ENCODE measurements around the gene TRHDE.

The TRHDE gene

DNA sequence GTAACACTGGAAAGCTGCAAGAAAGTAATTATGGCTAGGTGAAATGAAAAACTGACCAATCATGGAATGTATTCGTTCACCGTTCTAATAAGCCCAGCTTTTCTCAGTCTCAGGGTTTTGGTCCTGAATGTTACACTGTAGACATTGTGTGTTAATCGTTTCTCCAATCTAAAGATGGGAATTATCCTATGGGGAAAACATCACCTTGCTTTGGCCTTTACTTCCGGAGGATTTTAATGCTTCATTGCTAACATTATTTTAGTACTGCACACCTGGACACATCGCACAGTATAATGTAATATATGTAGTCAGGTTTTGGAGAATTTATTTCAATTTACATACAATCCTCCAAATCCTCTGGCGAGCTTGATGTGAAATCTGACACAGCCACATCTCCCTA, 1.2 kb upstream of the TRHDE start:
- TF ChIP-seq, protein P1, sequence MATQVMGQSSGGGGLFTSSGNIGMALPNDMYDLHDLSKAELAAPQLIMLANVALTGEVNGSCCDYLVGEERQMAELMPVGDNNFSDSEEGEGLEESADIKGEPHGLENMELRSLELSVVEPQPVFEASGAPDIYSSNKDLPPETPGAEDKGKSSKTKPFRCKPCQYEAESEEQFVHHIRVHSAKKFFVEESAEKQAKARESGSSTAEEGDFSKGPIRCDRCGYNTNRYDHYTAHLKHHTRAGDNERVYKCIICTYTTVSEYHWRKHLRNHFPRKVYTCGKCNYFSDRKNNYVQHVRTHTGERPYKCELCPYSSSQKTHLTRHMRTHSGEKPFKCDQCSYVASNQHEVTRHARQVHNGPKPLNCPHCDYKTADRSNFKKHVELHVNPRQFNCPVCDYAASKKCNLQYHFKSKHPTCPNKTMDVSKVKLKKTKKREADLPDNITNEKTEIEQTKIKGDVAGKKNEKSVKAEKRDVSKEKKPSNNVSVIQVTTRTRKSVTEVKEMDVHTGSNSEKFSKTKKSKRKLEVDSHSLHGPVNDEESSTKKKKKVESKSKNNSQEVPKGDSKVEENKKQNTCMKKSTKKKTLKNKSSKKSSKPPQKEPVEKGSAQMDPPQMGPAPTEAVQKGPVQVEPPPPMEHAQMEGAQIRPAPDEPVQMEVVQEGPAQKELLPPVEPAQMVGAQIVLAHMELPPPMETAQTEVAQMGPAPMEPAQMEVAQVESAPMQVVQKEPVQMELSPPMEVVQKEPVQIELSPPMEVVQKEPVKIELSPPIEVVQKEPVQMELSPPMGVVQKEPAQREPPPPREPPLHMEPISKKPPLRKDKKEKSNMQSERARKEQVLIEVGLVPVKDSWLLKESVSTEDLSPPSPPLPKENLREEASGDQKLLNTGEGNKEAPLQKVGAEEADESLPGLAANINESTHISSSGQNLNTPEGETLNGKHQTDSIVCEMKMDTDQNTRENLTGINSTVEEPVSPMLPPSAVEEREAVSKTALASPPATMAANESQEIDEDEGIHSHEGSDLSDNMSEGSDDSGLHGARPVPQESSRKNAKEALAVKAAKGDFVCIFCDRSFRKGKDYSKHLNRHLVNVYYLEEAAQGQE (IDR thresholded peaks at IDR 0.05; ENCODE audit: insufficient replicate concordance, low read depth), result no peak
- no peak for TF ChIP-seq GABPA (IDR thresholded peaks at IDR 0.05; ENCODE audit: low read depth)
- TF ChIP-seq POLR2AphosphoS5 (IDR thresholded peaks at IDR 0.05; ENCODE audit: low read depth), result no peak
- TF ChIP-seq, protein P2, sequence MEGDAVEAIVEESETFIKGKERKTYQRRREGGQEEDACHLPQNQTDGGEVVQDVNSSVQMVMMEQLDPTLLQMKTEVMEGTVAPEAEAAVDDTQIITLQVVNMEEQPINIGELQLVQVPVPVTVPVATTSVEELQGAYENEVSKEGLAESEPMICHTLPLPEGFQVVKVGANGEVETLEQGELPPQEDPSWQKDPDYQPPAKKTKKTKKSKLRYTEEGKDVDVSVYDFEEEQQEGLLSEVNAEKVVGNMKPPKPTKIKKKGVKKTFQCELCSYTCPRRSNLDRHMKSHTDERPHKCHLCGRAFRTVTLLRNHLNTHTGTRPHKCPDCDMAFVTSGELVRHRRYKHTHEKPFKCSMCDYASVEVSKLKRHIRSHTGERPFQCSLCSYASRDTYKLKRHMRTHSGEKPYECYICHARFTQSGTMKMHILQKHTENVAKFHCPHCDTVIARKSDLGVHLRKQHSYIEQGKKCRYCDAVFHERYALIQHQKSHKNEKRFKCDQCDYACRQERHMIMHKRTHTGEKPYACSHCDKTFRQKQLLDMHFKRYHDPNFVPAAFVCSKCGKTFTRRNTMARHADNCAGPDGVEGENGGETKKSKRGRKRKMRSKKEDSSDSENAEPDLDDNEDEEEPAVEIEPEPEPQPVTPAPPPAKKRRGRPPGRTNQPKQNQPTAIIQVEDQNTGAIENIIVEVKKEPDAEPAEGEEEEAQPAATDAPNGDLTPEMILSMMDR (IDR thresholded peaks at IDR 0.05; ENCODE audit: insufficient read depth, low read length), result no peak
- TF ChIP-seq SPI1 (IDR thresholded peaks at IDR 0.05; ENCODE audit: borderline replicate concordance, low read depth), result no peak
- Histone ChIP-seq H3K27ac (replicated peaks) (no peak overlapping the region), H3K4me3 (replicated peaks; ENCODE audit: insufficient read depth, low read length) (peak overlapping the region; percentile 52), H3K27me3 (ENCODE audit: insufficient read depth, poor library complexity, severe bottlenecking) (peaks cover 47% of the 10 kb centered on the region)
- DNase-seq (ENCODE audit: low read depth in 1 of 2, low spot score in 1 of 2), result no peak

DNA sequence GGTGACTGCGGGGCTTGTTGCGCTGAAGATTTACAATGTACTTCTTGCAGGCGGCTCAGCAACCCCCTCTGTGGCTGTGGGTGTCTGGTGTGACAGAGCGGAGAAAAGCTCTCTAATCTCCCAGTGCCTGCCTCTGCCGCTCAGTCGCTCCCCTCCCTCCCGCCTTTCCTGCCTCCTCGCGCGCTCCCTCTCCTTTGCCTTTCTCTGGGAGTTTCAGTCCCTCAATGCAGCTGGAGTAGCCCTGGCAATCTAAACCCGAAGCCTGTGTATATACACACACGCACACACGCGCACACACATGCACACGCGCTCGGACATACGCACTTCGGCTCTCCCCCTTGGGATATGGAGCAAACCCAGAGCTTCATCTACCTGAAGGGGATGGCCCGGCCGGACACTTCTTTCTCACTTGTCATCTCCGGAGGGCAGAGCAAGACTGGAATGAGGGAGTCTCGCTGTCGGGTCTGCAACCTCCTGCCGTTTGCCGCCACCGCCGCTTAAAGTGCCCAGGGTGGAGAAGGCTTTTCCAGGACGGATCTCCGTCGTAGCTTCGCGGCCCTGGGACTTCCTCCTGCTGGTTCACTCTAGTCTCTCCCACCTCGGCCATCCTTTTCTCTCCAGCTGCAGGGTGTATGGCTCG, 599 bp upstream of the TRHDE start:
- H3K4me3 ChIP-seq (replicated peaks; ENCODE audit: insufficient read depth, low read length), result peak overlapping the region; percentile 52
- TF ChIP-seq GABPA (IDR thresholded peaks at IDR 0.05; ENCODE audit: low read depth), result no peak
- TF ChIP-seq, protein P1 (IDR thresholded peaks at IDR 0.05; ENCODE audit: insufficient replicate concordance, low read depth), result no peak
- no peak for TF ChIP-seq SPI1 (IDR thresholded peaks at IDR 0.05; ENCODE audit: borderline replicate concordance, low read depth)
- TF ChIP-seq, protein P2 (IDR thresholded peaks at IDR 0.05; ENCODE audit: insufficient read depth, low read length), result no peak
- TF ChIP-seq POLR2AphosphoS5 (IDR thresholded peaks at IDR 0.05; ENCODE audit: low read depth), result no peak
- H3K27ac ChIP-seq (replicated peaks), result no peak overlapping the region
- DNase-seq (ENCODE audit: low read depth in 1 of 2, low spot score in 1 of 2), result peak in 1 of 2 experiments; percentile 9
- peaks cover 45% of the 10 kb centered on the region for H3K27me3 ChIP-seq (ENCODE audit: insufficient read depth, poor library complexity, severe bottlenecking)

DNA sequence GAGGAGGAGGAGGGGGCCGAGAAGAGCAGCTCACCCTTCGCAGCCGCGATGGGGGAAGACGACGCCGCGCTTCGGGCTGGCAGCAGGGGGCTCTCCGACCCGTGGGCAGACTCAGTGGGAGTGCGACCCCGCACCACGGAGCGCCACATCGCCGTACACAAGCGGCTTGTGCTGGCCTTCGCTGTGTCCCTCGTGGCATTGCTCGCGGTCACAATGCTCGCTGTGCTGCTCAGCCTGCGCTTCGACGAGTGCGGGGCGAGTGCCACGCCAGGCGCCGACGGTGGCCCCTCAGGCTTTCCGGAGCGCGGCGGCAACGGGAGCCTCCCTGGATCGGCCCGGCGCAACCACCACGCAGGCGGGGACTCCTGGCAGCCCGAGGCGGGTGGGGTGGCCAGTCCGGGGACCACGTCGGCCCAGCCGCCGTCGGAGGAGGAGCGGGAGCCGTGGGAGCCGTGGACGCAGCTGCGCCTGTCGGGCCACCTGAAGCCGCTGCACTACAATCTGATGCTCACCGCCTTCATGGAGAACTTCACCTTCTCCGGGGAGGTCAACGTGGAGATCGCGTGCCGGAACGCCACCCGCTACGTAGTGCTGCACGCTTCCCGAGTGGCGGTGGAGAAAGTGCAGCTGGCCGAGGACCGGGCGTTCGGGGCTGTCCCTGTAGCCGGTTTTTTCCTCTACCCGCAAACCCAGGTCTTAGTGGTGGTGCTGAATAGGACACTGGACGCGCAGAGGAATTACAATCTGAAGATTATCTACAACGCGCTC, 745 bp downstream of the TRHDE start:
- Histone ChIP-seq H3K27me3 (ENCODE audit: insufficient read depth, poor library complexity, severe bottlenecking) (peaks cover 49% of the 10 kb centered on the region), H3K27ac (replicated peaks) (no peak overlapping the region), H3K4me3 (replicated peaks; ENCODE audit: insufficient read depth, low read length) (peak overlapping the region; percentile 52)
- DNase-seq (ENCODE audit: low read depth in 1 of 2, low spot score in 1 of 2), result no peak
- TF ChIP-seq POLR2AphosphoS5 (IDR thresholded peaks at IDR 0.05; ENCODE audit: low read depth) (no peak), GABPA (IDR thresholded peaks at IDR 0.05; ENCODE audit: low read depth) (no peak), SPI1 (IDR thresholded peaks at IDR 0.05; ENCODE audit: borderline replicate concordance, low read depth) (no peak)
- TF ChIP-seq, protein P2 (IDR thresholded peaks at IDR 0.05; ENCODE audit: insufficient read depth, low read length), result no peak
- TF ChIP-seq, protein P1 (IDR thresholded peaks at IDR 0.05; ENCODE audit: insufficient replicate concordance, low read depth), result no peak

Data from HL-60 (cell line).